GM19467 (cell line): ENCODE results near the gene FNDC8.
"Not testable (repeated sequence)": the region's sequence is repeated elsewhere in the genome, so short reads cannot be mapped to it uniquely, and the experiment has no call there.

Experiments
- ATAC-seq: cut with Tn5 transposase; IDR thresholded peaks from one replicate; pipeline ENCODE4 v1.9.1; 2021; ENCODE audit warnings: mild to moderate bottlenecking, moderate library complexity; ENCODE audit not compliant: unreplicated experiment

FNDC8 gene

GRCh38 chr17:35167666-35168065, 46.3 kb downstream of the FNDC8 start:
- no peak for ATAC-seq

- no peak for ATAC-seq
Observed at GRCh38 chr17:35169835-35170363, 48.5 kb downstream of the FNDC8 start.

GRCh38 chr17:35170968-35171771, 49.8 kb downstream of the FNDC8 start:
- no peak for ATAC-seq

GRCh38 chr17:35171834-35172233, 50.4 kb downstream of the FNDC8 start:
- no peak for ATAC-seq

GRCh38 chr17:35172321-35172720, 50.9 kb downstream of the FNDC8 start:
- ATAC-seq: not testable (repeated sequence)

GRCh38 chr17:35174835-35175334, 53.5 kb downstream of the FNDC8 start:
- ATAC-seq: no peak

- ATAC-seq: no peak
Observed at GRCh38 chr17:35175638-35176415, 54.4 kb downstream of the FNDC8 start.

GRCh38 chr17:35176897-35177296, 55.5 kb downstream of the FNDC8 start:
- ATAC-seq: no peak

- not testable (repeated sequence) for ATAC-seq
Observed at GRCh38 chr17:35179379-35179778, 58.0 kb downstream of the FNDC8 start.
